DMS53 treated with DMSO at 0.1 percent for 48 hours (cell line): ENCODE results near the gene HOXA1.

Experiments used
- DNase-seq: peaks from one replicate; lab custom pipeline; 2025; ENCODE audit not compliant: unreplicated experiment; lab: John Stamatoyannopoulos, UW

HOXA1 gene

DNA sequence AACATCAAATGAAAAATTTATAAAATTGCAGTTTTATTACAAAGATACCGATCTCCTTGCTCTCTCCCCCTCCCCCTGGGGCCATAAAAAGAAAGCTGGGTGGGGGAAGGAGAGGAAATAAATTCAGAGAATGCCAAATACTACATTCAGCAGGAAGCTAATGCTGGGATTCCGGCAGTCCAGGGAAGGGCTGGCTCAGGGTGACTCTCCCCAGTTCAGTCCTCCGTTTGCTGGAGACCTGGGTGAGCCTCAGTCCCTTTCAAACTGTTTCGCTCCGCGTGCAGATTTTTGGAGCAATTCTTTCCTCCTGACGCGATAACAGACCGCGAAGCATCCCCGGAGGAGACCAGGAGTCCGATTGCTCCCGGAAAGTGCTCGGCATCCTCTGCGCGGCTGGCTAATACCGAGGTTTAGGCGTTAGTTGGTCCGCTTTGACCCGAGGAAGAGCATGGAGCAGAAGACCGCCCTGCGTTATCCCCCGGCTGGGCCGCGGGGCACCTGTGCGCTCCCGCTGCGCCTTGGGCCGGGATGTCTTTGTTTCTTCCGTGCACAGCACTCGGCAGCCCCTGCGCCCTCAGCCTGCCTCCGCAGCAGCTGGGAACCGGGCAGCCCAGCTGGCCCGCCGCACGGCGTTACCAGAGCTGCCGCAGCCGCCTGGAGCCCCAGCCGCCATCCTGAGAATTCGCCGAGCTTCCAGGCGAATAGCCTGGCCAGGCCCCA, 10.5 kb upstream of the HOXA1 start:
- peak; percentile 56 for DNase-seq

DNA sequence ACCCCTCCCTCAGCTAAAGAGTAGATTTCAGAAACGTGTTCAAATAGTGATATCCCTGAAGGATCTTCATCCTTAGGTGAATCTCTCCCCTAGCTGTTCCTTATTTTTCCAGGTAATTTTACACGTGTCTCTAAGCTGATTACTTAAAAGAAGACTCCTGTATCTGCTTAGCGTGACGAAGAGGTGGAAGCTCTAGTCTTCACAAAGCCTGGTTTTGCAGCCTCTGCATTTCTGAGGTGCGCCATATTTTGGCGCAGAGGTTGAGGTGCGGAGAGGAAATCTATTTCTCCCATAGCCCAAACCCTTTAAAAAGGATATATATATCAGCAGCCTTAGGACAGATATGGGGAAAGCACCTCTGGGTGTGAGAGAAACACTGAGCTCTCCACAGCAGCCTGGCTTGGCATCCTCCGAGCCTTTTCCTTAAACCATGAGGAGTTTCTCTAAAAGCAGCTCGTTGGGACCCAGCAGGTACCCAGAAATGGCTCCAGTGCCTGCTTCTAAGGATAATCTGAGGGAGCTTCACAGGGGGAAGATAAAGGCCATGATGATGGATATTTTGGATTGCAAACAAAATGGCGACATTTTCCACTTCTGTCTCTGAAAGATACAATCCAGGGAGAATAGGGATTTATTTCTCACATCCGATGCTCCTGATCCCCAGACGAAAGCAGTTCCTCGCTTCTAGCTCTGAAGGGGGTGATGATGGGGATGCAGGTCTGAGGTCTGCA, 9.7 kb upstream of the HOXA1 start:
- DNase-seq = no peak

GRCh38 chr7:27104341-27105058, 8.7 kb upstream of the HOXA1 start:
- no peak for DNase-seq

DNA sequence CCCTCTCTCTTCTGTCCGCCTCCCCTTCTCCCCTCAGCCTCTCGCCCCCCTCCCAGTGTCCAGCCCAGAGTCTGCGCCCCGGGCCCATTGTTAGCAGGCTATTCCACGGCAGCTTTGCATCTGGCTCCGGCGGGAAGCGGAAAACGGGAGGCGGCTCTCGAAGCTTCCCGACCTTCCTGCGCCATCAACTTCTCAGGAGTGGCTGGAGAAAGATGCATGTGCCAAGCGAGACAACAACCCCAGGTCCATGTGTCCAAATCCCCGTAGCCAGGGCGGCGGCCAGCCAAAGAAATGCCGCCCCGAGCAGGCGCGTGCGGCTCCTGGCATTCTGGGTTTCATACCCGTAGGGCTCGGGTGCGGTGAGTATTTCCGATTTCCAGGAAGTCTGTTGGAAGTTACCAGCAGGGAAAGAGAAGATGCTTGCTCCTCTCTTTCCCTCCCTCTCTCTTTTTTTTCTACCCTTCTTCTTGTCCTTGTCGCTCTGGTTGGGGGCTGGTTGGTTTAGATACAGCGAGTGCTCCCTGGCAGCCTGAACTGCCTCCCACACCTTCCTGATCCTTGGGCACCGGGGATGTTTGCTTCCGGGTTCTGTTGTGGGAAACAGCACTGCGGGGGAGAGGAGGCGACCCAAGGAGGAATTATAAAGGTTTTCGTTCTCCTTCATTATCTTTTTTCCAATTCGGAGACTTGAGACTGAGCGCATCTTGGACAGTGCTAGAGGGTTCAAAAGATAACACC, 7.9 kb upstream of the HOXA1 start:
- no peak for DNase-seq

GRCh38 chr7:27102581-27103442, 7.0 kb upstream of the HOXA1 start, which contains the start of gene HOXA2:
Gene HOXA2 (minus strand): TSS chr7:27102683. CDS start chr7:27102500, 183 bp downstream.
- no peak for DNase-seq

DNA sequence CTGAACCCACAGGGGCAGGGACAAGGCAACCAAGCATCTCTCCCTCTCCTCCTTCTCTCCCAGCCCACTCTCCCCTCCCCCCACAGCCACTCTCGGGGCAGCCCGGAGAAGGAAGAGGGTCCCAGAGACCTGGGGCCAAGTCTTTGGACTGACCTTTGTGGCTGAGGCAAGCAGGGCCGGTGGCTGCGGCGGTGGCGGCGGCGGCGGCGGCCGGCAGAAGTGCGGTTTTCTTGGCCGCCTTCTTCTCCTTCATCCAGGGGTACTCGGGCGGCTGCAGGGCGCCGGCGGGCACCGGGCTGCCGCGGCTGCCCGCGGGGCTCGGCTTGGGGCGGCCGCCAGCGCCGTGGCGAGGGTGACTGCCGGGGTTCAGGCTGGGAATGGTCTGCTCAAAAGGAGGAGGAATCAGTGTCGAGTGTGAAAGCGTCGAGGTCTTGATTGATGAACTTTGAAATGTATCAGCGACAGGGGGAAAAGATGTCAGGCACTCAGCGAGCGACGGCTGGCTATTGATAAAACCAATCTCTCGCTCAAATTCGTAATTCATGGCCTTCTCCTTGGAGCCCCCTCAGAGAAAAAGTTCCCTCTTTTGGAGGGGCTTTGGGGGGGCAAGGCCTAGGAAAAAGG, 6.3 kb upstream of the HOXA1 start:
- no peak for DNase-seq

- no peak for DNase-seq
Observed at GRCh38 chr7:27101171-27101956, 5.6 kb upstream of the HOXA1 start.

- DNase-seq = no peak
Observed at GRCh38 chr7:27100694-27101170, 4.9 kb upstream of the HOXA1 start.

- DNase-seq = no peak
Observed at GRCh38 chr7:27099453-27100370, 3.9 kb upstream of the HOXA1 start.

GRCh38 chr7:27098578-27099451, 3.0 kb upstream of the HOXA1 start:
- no peak for DNase-seq

- DNase-seq = no peak
Observed at GRCh38 chr7:27097686-27098577, 2.1 kb upstream of the HOXA1 start.

DNA sequence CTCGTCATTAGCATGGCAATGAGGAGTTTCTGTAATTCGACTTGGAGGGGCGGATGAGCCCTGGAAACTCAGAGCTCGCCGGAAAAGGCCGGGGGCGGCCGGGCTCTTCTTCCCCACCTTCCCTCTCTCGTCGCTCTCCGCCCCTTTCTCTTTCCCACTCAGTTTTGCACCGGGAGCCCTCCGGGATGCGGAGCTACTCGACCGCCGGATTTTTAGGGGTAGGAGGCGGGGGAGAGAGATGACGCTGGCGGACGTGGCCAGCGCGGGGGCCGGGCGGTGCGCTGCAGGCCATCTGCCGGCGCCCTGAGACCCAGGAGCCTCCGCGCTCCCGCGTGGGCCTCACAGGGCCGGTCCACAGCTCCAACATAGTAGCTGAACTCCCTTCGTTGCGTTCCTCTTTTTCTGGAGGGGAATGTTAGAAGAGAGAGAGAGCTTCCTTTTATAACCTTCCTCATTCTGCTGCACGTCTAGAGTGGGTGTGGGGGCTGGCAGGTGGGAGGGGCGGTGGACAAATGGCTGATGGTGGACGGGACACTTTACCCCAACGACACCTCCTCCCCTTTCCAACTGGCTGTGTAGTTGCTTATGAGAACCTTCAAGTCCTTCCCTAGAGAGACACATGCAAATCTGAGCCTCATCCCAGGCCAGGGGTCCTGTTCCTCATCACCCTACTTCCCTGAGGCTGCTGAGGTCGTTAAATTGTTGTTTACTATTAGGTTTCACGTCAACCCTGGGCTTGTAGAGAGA, 1.1 kb upstream of the HOXA1 start:
- DNase-seq = no peak

GRCh38 chr7:27095050-27095896, 527 bp downstream of the HOXA1 start:
- no peak for DNase-seq
